ENCODE measurements around the gene TMEM181. TPM values are rescaled to one million over a fixed set of nuclear protein-coding genes. Genes with fewer than 3 reads are reported as not detected.

TMEM181 gene
- polyA plus RNA-seq, 3 donors, result 18.2 to 22.3 (median 21.5) TPM

GRCh38 chr6:158684311-158684710 lies 124.4 kb downstream of the TMEM181 start:
- DNase-seq, result no peak

- DNase-seq, result no peak
Measured at GRCh38 chr6:158684745-158685324, 124.9 kb downstream of the TMEM181 start.

Other genes starting within 250 kb of the TMEM181 start
- gene TULP4, start 247.6 kb upstream of the TMEM181 start, polyA plus RNA-seq (ENCODE audit: insufficient read length in 3 of 3), result 10 to 100 TPM; 17.6 to 24.8 (median 23.2) TPM
- 100 to 1,000 TPM; 151 to 177 (median 176) TPM for gene DYNLT1, start 84.7 kb downstream of the TMEM181 start, polyA plus RNA-seq (ENCODE audit: insufficient read length in 3 of 3)
- gene SYTL3, start 90.0 kb downstream of the TMEM181 start, polyA plus RNA-seq (ENCODE audit: insufficient read length in 3 of 3), result 1 to 10 TPM; 3.8 to 5.4 (median 5.0) TPM